CD8-positive, alpha-beta memory T cell (primary cell): ENCODE results near the gene BICC1. TPM values are rescaled to one million over a fixed set of nuclear protein-coding genes. Genes with fewer than 3 reads are reported as not detected.

ENCODE experiments used
- CTCF ChIA-PET: fragments of 350-600 bp; sonication (Branson Sonifier 250); formaldehyde crosslinking; loops from one replicate; lab custom pipeline; 2021; ENCODE audit warnings: antibody characterized with exemption; lab: Charles Lee
- POLR2A ChIA-PET: fragments of 350-600 bp; sonication (Branson Sonifier 250); formaldehyde crosslinking; loops from one replicate; lab custom pipeline; 2021; ENCODE audit warnings: antibody characterized with exemption; lab: Charles Lee
- DNase-seq, 5 donors: peaks; one replicate each; pipeline versions ENCODE4 v3.0.0 to v3.0.0-alpha.2; 2020 to 2022; ENCODE audit warnings: mixed read lengths in 1 of 5
- H3K27ac ChIP-seq: one replicate; pipeline ENCODE4 v1.7.0; 2013; ENCODE audit warnings: low read depth, mild to moderate bottlenecking, low read length, moderate library complexity
- H3K27me3 ChIP-seq: 2 replicates; pipeline ENCODE4 v1.7.0; 2013; ENCODE audit warnings: low read length, mild to moderate bottlenecking; ENCODE audit not compliant: insufficient read depth, poor library complexity, severe bottlenecking
- H3K36me3 ChIP-seq: 2 replicates; pipeline ENCODE4 v1.7.0; 2013; ENCODE audit warnings: mild to moderate bottlenecking, low read length, moderate library complexity; ENCODE audit not compliant: insufficient read depth
- H3K4me1 ChIP-seq: 2 replicates; pipeline ENCODE4 v1.7.0; 2013; ENCODE audit warnings: mild to moderate bottlenecking, low read length, moderate library complexity; ENCODE audit not compliant: insufficient read depth
- H3K4me3 ChIP-seq: 2 replicates; pipeline ENCODE4 v1.7.0; 2013; ENCODE audit warnings: mild to moderate bottlenecking, low read length
- H3K9me3 ChIP-seq: 2 replicates; pipeline ENCODE4 v1.7.0; 2013; ENCODE audit warnings: mild to moderate bottlenecking, low read length
- H3K27ac Mint-ChIP-seq, 8 donors: one replicate each; pipeline ENCODE4 v1.8.0; 2020 to 2021; ENCODE audit warnings: mixed read lengths in 8 of 8, mild to moderate bottlenecking in 6 of 8, inconsistent platforms in 3 of 8, moderate library complexity in 3 of 8
- H3K27me3 Mint-ChIP-seq, 2 donors: one replicate each; pipeline ENCODE4 v1.8.0; 2020 to 2021; ENCODE audit warnings: mixed read lengths in 2 of 2, mild to moderate bottlenecking in 1 of 2, moderate library complexity in 1 of 2
- H3K36me3 Mint-ChIP-seq, 3 donors: one replicate each; pipeline ENCODE4 v1.8.0; 2020 to 2021; ENCODE audit warnings: mixed read lengths in 3 of 3, inconsistent platforms in 1 of 3, mild to moderate bottlenecking in 1 of 3
- H3K4me1 Mint-ChIP-seq, 3 donors: one replicate each; pipeline ENCODE4 v1.8.0; 2020 to 2021; ENCODE audit warnings: mixed read lengths in 3 of 3, inconsistent platforms in 1 of 3, mild to moderate bottlenecking in 1 of 3
- H3K4me3 Mint-ChIP-seq, 7 donors: one replicate each; pipeline ENCODE4 v1.8.0; 2020 to 2021; ENCODE audit warnings: mixed read lengths in 7 of 7, mild to moderate bottlenecking in 6 of 7, moderate library complexity in 4 of 7, inconsistent platforms in 2 of 7
- H3K9me3 Mint-ChIP-seq, 5 donors: one replicate each; pipeline ENCODE4 v1.8.0; 2020 to 2022; ENCODE audit warnings: mixed read lengths in 5 of 5, mild to moderate bottlenecking in 3 of 5, moderate library complexity in 2 of 5, inconsistent platforms in 1 of 5
- polyA plus RNA-seq: library from polyadenylated mRNA; unstranded; fragments of 300-500 nt; fragmentation: Illumina TruSeq; gene quantifications from one replicate; pipeline ENCODE4 v1.2.3, GENCODE V29; 2021
- total RNA-seq, 2 experiments: library from RNA; stranded (reverse); gene quantifications; one replicate each; pipeline ENCODE4 v1.2.3, GENCODE V29; 2021

Gene BICC1
- total and polyA plus RNA-seq, 3 experiments from 2014 or later = not detected

DNA sequence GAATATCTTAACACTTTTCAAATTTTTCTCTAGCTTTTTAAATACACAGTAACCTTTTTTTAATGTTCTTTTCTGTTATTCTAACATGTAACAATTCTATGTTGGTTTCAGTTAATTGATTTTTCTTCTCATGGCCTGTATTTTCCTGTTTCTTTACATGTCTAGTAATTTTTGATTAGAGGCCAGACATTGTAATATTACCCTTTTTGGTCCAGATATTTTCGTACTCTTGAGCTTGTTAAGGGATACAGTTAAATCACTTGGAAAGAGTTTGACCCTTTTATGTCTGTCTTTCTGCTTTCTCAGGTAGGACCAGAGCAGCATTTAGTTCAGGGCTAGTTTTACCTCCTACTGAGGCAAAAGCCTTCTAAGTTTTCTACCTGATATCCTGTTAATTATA is 45.0 kb downstream of the BICC1 start:
- ChIA-PET CTCF (no interaction called here), POLR2A (no interaction called here)
- Mint-ChIP-seq H3K9me3 (peaks cover 12 to 30% (median 25%) of the 10 kb centered on the region in 5 donors), H3K27me3 (no peaks in the 10 kb centered on the region), H3K4me1 (no peaks in the 10 kb centered on the region), H3K36me3 (peaks cover 0 to 8% (median 0%) of the 10 kb centered on the region in 3 donors), H3K4me3 (no peak overlapping the region), H3K27ac (no peak overlapping the region)
- Histone ChIP-seq H3K27me3 (no peaks in the 10 kb centered on the region), H3K9me3 (peaks cover 7% of the 10 kb centered on the region), H3K4me3 (no peak overlapping the region), H3K36me3 (no peaks in the 10 kb centered on the region), H3K27ac (no peak overlapping the region), H3K4me1 (no peaks in the 10 kb centered on the region)
- DNase-seq = no peak

DNA sequence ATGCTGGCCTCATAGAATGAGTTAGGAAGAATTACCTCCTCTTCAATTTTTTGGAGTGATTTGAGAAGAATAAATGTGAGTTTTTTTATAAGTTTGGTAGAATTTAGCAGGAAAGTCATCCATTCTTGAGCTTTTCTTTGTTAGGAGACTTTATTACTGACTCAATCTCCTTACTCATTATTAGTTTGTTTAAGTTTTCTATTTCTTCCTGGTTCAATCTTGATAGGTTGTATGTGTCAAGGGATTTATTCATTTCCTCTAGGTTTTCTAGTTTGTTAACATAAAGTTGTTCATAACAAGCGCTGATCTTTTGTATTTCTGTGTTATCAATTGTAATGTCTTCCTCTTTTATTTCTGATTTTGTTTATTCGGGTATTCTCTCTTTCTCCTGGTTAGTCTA is 47.4 kb downstream of the BICC1 start:
- Mint-ChIP-seq H3K9me3 (peaks cover 13 to 33% (median 28%) of the 10 kb centered on the region in 5 donors), H3K4me1 (no peaks in the 10 kb centered on the region), H3K4me3 (no peak overlapping the region), H3K27me3 (no peaks in the 10 kb centered on the region), H3K27ac (no peak overlapping the region), H3K36me3 (peaks cover 0 to 8% (median 0%) of the 10 kb centered on the region in 3 donors)
- H3K36me3 ChIP-seq = no peaks in the 10 kb centered on the region
- H3K9me3 ChIP-seq = peaks cover 7% of the 10 kb centered on the region
- no peak overlapping the region for H3K27ac ChIP-seq
- DNase-seq = no peak
- no peaks in the 10 kb centered on the region for H3K4me1 ChIP-seq
- ChIA-PET CTCF (no interaction called here), POLR2A (no interaction called here)
- H3K27me3 ChIP-seq = no peaks in the 10 kb centered on the region
- no peak overlapping the region for H3K4me3 ChIP-seq

DNA sequence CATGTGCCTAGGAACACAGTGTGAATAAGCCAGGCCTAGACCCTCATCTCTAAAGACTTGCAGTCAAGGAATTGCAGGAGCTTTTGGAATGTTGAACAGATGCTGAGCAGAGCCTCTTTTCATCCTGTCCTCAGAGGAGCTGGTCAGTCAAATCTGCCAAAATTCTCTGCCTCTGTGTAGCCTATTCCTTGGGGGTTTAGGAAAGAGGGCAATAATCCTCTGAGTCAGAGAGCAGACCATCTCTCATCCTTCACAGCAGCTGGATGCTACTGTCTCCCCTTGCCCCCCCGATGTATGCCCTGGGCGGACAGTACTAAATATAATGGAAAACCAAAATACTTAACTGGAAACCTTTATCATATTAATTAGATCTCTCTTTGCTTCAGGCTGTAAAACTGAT is 52.6 kb downstream of the BICC1 start:
- peaks cover 7% of the 10 kb centered on the region for H3K9me3 ChIP-seq
- no peaks in the 10 kb centered on the region for H3K4me1 ChIP-seq
- Mint-ChIP-seq H3K36me3 (peaks cover 0 to 8% (median 0%) of the 10 kb centered on the region in 3 donors), H3K4me3 (no peak overlapping the region), H3K9me3 (peaks cover 10 to 21% (median 17%) of the 10 kb centered on the region in 5 donors), H3K27ac (no peak overlapping the region), H3K27me3 (peaks cover 0 to 2% of the 10 kb centered on the region in 2 donors), H3K4me1 (no peaks in the 10 kb centered on the region)
- no peak overlapping the region for H3K4me3 ChIP-seq
- H3K36me3 ChIP-seq = no peaks in the 10 kb centered on the region
- no peak for DNase-seq
- no peak overlapping the region for H3K27ac ChIP-seq
- no peaks in the 10 kb centered on the region for H3K27me3 ChIP-seq
- ChIA-PET POLR2A (no interaction called here), CTCF (no interaction called here)

DNA sequence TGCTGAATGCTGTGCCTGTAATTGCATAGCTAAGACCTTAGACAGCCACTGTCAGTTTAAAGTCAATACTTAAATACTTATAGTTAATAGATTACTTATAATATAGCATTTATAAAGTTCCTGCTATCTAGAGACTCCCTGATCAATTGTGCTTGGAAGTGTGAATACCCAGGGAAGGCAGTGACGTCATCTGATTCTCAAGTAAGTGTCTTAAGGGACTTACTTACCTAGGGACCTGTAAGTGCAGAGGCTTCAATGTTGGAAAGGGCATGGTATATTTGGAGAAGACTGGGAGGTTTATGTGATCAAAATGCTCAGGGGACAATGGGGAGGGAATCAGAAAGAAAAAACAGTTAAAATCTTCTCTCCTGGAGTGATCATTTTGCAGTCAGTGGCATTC is 55.0 kb downstream of the BICC1 start:
- ChIA-PET CTCF (no interaction called here), POLR2A (no interaction called here)
- Mint-ChIP-seq H3K4me3 (no peak overlapping the region), H3K4me1 (no peaks in the 10 kb centered on the region), H3K9me3 (peaks cover 2 to 10% (median 4%) of the 10 kb centered on the region in 5 donors), H3K27me3 (peaks cover 0 to 2% of the 10 kb centered on the region in 2 donors), H3K36me3 (peaks cover 0 to under 1% (median 0%) of the 10 kb centered on the region in 3 donors), H3K27ac (no peak overlapping the region)
- no peaks in the 10 kb centered on the region for H3K9me3 ChIP-seq
- no peaks in the 10 kb centered on the region for H3K27me3 ChIP-seq
- H3K27ac ChIP-seq = no peak overlapping the region
- no peak overlapping the region for H3K4me3 ChIP-seq
- H3K4me1 ChIP-seq = no peaks in the 10 kb centered on the region
- H3K36me3 ChIP-seq = no peaks in the 10 kb centered on the region
- DNase-seq = no peak

DNA sequence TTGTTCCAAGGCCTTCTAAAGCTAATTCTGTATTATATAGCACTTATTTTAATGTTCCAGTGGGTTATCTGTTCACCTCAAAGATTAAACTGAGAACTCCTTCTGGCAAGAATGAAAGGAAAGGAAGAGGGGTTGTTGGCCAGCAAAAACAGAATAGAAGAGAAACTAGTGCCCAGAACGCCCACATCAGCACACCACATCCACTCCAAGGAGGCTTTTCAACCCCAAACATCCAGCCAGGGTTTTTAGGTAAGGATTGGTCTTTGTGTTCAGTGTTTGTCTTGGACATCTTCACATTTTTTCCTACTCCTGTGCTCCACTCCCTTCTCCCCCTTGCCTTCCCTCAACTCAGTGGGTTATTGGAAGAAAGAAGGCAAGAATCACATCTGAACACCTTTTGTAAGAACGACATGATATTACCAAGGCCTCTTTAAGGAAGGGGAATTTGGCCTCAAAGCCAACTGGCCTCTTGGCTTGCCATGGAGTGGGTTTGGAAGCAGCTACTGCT is 55.8 kb downstream of the BICC1 start:
- no peaks in the 10 kb centered on the region for H3K4me1 ChIP-seq
- no peak overlapping the region for H3K4me3 ChIP-seq
- H3K27me3 ChIP-seq = no peaks in the 10 kb centered on the region
- no peak for DNase-seq
- ChIA-PET POLR2A (no interaction called here), CTCF (no interaction called here)
- H3K36me3 Mint-ChIP-seq = no peaks in the 10 kb centered on the region
- H3K4me3 Mint-ChIP-seq = no peak overlapping the region
- no peak overlapping the region for H3K27ac ChIP-seq
- H3K9me3 ChIP-seq = no peaks in the 10 kb centered on the region
- peaks cover 0 to 2% of the 10 kb centered on the region in 2 donors for H3K27me3 Mint-ChIP-seq
- H3K36me3 ChIP-seq = no peaks in the 10 kb centered on the region
- no peaks in the 10 kb centered on the region for H3K4me1 Mint-ChIP-seq
- no peak overlapping the region for H3K27ac Mint-ChIP-seq
- H3K9me3 Mint-ChIP-seq = peaks cover 0 to 7% (median 2%) of the 10 kb centered on the region in 5 donors

DNA sequence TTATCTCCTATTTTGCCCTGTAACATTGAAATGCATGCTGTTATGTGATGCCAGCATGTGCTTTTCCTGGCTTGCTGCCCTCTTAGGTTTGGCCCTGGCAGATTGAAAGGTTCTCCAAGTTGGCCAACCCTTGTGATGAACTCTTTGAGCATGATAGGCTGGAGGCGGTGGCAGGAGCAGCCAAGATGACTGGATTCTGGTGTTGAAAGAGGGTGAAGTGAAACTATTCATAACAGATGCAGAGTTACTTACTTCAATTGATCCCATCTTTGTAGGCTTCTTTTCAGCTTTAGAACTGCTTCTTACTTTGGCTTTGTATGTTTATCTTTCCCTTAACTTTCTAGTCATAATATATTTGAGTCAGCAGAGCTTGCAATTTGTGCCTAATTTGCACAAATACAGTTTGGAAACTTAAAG is 57.6 kb downstream of the BICC1 start:
- Mint-ChIP-seq H3K4me1 (no peaks in the 10 kb centered on the region), H3K9me3 (peaks cover 0 to 7% (median 2%) of the 10 kb centered on the region in 5 donors), H3K27ac (no peak overlapping the region), H3K36me3 (no peaks in the 10 kb centered on the region), H3K27me3 (peaks cover 0 to 2% of the 10 kb centered on the region in 2 donors), H3K4me3 (no peak overlapping the region)
- Histone ChIP-seq H3K36me3 (no peaks in the 10 kb centered on the region), H3K9me3 (no peaks in the 10 kb centered on the region), H3K27ac (no peak overlapping the region), H3K27me3 (no peaks in the 10 kb centered on the region), H3K4me3 (no peak overlapping the region), H3K4me1 (no peaks in the 10 kb centered on the region)
- ChIA-PET CTCF (no interaction called here), POLR2A (no interaction called here)
- no peak for DNase-seq

DNA sequence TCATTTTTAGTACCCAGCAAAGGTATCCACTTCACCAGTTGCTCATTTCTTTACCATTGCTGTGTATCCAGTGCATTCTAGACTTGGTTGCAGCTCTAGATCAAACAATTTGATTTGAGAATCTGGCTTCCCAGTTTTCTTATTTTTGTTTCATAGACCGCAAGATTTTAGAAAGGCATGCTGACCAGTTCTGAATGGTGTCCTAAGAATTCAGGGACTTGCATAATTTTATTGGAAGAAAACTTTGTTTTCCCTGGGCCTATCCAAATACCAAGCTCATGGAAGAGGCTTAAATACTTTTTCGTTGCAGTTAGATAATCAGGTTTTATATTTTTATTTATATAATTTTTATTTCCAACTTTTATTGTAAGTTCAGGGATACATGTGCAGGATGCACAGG is 58.3 kb downstream of the BICC1 start:
- no peaks in the 10 kb centered on the region for H3K4me1 Mint-ChIP-seq
- Histone ChIP-seq H3K9me3 (no peaks in the 10 kb centered on the region), H3K27ac (no peak overlapping the region), H3K27me3 (no peaks in the 10 kb centered on the region), H3K4me3 (no peak overlapping the region), H3K4me1 (no peaks in the 10 kb centered on the region), H3K36me3 (no peaks in the 10 kb centered on the region)
- no peak for DNase-seq
- H3K27me3 Mint-ChIP-seq = no peaks in the 10 kb centered on the region
- H3K4me3 Mint-ChIP-seq = no peak overlapping the region
- H3K27ac Mint-ChIP-seq = no peak overlapping the region
- no peaks in the 10 kb centered on the region for H3K36me3 Mint-ChIP-seq
- peaks cover 0 to 7% (median 2%) of the 10 kb centered on the region in 5 donors for H3K9me3 Mint-ChIP-seq
- POLR2A ChIA-PET = no interaction called here
- CTCF ChIA-PET = no interaction called here

DNA sequence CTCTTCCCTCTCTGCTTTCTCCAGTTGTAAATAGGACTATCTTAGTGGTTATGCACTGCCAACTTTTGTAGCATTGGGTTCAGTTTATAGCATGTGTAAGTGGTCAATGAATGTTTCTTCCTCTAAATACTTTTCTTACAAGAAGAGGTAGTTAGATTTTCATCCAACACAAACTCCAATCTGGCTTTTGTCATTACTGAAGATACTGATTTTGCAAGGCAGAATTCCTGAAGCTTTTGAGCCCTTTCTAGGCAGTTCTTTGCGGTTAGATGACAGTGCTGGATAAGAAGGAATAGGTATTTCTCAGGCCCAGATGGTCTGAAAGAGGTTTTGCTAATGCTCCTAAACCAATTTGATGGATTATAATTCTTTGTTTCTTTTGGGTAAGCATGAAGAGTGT is 60.5 kb downstream of the BICC1 start:
- Mint-ChIP-seq H3K9me3 (peaks cover 0 to 7% (median 2%) of the 10 kb centered on the region in 5 donors), H3K27ac (no peak overlapping the region), H3K27me3 (no peaks in the 10 kb centered on the region), H3K4me1 (no peaks in the 10 kb centered on the region), H3K4me3 (no peak overlapping the region), H3K36me3 (no peaks in the 10 kb centered on the region)
- Histone ChIP-seq H3K9me3 (no peaks in the 10 kb centered on the region), H3K36me3 (no peaks in the 10 kb centered on the region), H3K4me3 (no peak overlapping the region), H3K27ac (no peak overlapping the region), H3K4me1 (no peaks in the 10 kb centered on the region), H3K27me3 (no peaks in the 10 kb centered on the region)
- CTCF ChIA-PET = no interaction called here
- POLR2A ChIA-PET = no interaction called here
- no peak for DNase-seq
